ENCODE data around the gene RALY. TPM values are rescaled to one million over a fixed set of nuclear protein-coding genes. Genes with fewer than 3 reads are reported as not detected.

RALY gene
- total RNA-seq, 1 donor from 2014 or later: 105 TPM

- intact Hi-C loops (cut with DNase I): no loop called here
- DNase-seq (no peak), ATAC-seq (ENCODE audit: poor library complexity) (no peak)
Observed at GRCh38 chr20:34088305-34089174, 94.8 kb downstream of the RALY start.

- ATAC-seq (ENCODE audit: poor library complexity): no peak
- no peak for DNase-seq
- intact Hi-C loops (cut with DNase I): no loop called here
Observed at GRCh38 chr20:34089175-34089479, 95.4 kb downstream of the RALY start.

- DNase-seq (no peak), ATAC-seq (ENCODE audit: poor library complexity) (peak; percentile 87)
- intact Hi-C loops (cut with DNase I): no loop called here
Observed at GRCh38 chr20:34089655-34090345, 96.1 kb downstream of the RALY start.

GRCh38 chr20:34090645-34091044 lies 96.9 kb downstream of the RALY start:
- ATAC-seq (ENCODE audit: poor library complexity) (no peak), DNase-seq (no peak)
- intact Hi-C loops (cut with DNase I): no loop called here

- intact Hi-C loops (cut with DNase I): no loop called here
- ATAC-seq (ENCODE audit: poor library complexity): no peak
- DNase-seq: no peak
Observed at GRCh38 chr20:34091637-34092200, 98.0 kb downstream of the RALY start.

- intact Hi-C loops (cut with DNase I): no loop called here
- DNase-seq (no peak), ATAC-seq (ENCODE audit: poor library complexity) (no peak)
Observed at GRCh38 chr20:34093895-34094294, 100.2 kb downstream of the RALY start.

GRCh38 chr20:34095825-34096224 lies 102.1 kb downstream of the RALY start:
- DNase-seq (no peak), ATAC-seq (ENCODE audit: poor library complexity) (no peak)
- intact Hi-C loops (cut with DNase I): no loop called here

- ATAC-seq (ENCODE audit: poor library complexity) (no peak), DNase-seq (no peak)
- intact Hi-C loops (cut with DNase I): no loop called here
Observed at GRCh38 chr20:34096699-34097444, 103.2 kb downstream of the RALY start.

- intact Hi-C loops (cut with DNase I): no loop called here
- ATAC-seq (ENCODE audit: poor library complexity): no peak
Observed at GRCh38 chr20:34098570-34098969, 104.9 kb downstream of the RALY start.

GRCh38 chr20:34099675-34100074 lies 106.0 kb downstream of the RALY start:
- ATAC-seq (ENCODE audit: poor library complexity) (no peak), DNase-seq (no peak)
- intact Hi-C loops (cut with DNase I): no loop called here

More at GRCh38 chr20:34098570-34098969, 104.9 kb downstream of the RALY start:
- no peak for DNase-seq

- ATAC-seq (ENCODE audit: poor library complexity): no peak
- intact Hi-C loops (cut with DNase I): no loop called here
- no peak for DNase-seq
Observed at GRCh38 chr20:34100576-34100975, 106.9 kb downstream of the RALY start.

GRCh38 chr20:34102342-34102741 lies 108.6 kb downstream of the RALY start:
- DNase-seq: no peak
- intact Hi-C loops (cut with DNase I): no loop called here
- ATAC-seq (ENCODE audit: poor library complexity): no peak

- intact Hi-C loops (cut with DNase I): no loop called here
- DNase-seq (no peak), ATAC-seq (ENCODE audit: poor library complexity) (no peak)
Observed at GRCh38 chr20:34104059-34104458, 110.3 kb downstream of the RALY start.

GRCh38 chr20:34105978-34106675 lies 112.4 kb downstream of the RALY start:
- intact Hi-C loops (cut with DNase I): no loop called here
- ATAC-seq (ENCODE audit: poor library complexity) (no peak), DNase-seq (no peak)

GRCh38 chr20:34108616-34109174 lies 115.0 kb downstream of the RALY start:
- intact Hi-C loops (cut with DNase I): no loop called here
- DNase-seq: no peak
- ATAC-seq (ENCODE audit: poor library complexity): no peak

- intact Hi-C loops (cut with DNase I): no loop called here
- DNase-seq (no peak), ATAC-seq (ENCODE audit: poor library complexity) (no peak)
Observed at GRCh38 chr20:34109442-34109841, 115.7 kb downstream of the RALY start.

GRCh38 chr20:34110025-34110744 lies 116.5 kb downstream of the RALY start:
- no peak for DNase-seq
- ATAC-seq (ENCODE audit: poor library complexity): no peak
- intact Hi-C loops (cut with DNase I): no loop called here

Measured in Right ventricle myocardium superior (tissue), 1 donor.